ENCODE data around the gene HMCN2.

HMCN2 gene

DNA sequence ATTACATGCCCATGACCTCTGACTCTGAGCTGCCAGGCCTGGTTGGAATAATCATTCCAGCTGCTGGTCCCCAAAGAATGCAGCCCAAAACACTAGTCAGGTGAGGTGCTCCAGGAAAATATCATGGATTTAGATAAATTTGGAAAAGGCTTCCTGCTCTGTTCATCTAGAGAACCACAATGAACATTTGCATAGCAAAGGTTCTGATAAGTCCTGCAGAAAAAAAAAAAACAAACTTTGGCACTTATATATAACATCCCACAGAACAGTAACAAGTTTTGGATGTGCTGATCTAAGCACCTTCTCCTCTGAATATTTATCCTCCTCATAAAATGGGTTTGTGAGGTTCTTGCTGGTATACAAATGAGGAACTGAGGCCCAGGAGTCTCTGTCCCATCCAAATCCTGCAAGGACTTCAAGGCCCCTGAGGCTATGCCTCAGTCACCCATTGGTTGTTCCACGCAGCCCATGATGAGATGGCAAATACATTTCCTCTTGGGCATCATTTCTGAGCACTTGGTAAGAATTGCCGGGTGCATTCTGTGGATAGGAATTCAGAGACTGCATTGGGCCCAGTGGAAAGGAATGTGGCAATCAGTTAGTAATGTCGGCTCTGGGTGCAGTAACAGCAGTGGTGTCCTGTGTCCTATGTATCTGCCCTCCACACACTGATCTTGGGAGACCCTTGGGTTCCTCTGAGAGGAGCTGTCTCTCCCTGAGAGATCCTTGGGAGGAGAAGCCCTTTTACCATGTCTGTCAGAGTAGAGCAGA, 105.8 kb downstream of the HMCN2 start:
- DNase-seq: no peak

DNA sequence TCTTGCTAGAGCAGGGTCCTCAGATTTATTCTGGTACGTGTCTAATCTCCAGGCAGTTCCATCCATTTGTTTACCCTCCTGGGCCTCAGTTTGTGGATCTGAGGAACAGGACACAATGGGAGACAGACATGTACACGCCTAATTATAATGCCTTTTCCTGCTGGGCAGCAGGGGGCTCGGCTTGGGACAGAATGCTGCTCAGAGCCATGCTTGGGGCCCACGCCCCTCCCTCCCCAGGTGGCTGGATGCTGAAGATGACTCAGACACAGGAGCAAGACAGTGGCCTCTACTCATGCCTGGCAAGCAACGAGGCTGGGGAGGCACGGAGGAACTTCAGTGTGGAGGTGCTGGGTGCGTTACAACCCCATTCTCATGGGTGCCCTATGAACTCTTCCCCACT, 106.5 kb downstream of the HMCN2 start:
- DNase-seq: no peak

DNA sequence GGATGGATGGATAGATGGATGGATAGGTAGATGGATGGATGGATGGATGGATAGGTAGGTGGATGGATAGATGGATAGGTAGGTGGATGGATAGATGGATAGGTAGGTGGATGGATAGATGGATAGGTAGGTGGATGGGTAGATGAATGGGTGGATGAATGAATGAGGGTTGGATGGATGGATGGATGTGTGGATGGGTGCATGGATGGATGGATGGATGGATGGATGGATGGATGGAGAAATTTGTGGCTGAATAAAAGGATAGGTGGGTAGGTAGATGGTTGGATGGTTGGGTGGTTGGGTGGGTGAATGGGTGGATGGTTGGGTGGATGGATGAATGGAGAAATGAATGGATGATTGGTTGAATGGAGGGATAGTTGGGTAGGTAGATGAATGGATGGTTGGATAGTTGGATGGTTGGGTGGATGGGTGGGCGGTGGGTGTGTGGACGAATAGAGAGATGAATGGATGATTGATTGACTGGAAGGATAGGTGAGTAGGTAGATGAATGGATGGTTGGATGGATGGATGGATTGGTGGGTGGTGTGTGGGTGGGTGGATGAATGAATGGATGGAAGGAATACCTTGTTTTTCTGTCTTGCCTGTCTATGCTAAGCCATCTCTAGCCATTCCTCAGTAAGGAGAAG, 108.2 kb downstream of the HMCN2 start:
- no peak for DNase-seq

DNA sequence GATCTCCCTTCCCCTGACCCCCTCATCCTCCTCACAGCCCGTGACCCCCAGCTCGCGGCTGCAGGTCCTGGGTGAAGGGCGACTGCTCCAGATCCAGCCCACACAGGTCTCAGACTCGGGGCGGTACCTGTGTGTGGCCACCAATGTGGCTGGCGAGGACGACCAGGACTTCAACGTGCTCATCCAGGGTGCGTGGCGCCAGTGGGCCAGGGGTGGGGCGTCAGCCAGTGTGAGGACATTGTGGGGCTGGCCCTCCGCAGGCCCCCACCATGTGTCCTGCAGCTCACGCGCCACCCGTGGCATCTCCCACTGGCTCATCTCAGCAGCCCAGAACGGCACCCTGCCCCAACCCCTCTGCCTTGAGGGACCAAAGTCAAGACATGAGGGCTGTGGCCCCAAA, 112.1 kb downstream of the HMCN2 start:
- no peak for DNase-seq

DNA sequence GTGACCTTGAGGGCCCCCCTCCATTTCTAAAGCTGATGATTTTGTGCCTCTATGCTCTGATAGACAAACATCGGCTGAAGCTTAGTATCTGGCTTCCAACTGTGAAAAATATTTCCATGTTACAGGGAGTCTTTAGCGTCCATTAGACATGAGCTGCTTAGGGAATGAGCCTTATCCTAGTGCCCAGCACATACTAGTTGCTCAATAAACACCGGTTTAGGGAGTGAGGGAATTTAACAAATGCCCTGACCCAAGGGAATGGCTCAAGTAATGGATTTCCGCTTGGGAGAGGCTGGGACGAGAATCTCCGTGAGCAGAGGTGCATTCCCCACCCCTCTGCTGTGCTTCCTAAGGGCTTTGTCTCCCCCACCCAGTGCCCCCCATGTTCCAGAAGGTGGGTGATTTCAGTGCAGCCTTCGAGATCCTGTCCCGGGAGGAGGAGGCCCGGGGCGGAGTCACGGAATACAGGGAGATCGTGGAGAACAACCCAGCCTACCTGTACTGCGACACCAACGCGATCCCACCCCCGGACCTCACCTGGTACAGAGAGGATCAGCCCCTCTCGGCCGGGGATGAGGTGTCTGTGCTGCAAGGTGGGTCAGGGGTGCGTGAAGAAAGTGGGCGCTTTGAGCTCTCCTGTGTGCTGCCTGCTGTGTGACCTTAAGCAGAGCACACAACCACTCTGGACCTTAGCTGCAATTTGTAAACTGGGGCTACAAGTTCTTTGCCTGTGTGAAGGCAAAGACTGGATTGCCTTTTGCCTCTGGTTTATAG, 113.5 kb downstream of the HMCN2 start:
- no peak for DNase-seq

DNA sequence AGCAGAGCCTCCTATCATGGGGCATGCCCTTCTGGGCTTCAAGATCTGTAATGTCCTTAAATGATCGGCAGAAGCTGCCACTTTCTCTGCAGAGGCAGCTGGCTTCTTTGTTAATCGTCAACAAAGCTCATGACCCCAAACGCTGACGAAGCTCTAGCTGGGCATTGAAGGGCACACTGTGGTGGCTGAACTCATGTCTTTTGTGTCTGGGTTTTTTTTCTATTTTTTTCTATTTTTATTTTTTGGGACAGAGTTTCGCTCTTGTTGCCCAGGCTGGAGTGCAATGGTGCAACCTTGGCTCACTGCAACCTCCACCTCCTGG, 114.0 kb downstream of the HMCN2 start:
- DNase-seq: no peak

DNA sequence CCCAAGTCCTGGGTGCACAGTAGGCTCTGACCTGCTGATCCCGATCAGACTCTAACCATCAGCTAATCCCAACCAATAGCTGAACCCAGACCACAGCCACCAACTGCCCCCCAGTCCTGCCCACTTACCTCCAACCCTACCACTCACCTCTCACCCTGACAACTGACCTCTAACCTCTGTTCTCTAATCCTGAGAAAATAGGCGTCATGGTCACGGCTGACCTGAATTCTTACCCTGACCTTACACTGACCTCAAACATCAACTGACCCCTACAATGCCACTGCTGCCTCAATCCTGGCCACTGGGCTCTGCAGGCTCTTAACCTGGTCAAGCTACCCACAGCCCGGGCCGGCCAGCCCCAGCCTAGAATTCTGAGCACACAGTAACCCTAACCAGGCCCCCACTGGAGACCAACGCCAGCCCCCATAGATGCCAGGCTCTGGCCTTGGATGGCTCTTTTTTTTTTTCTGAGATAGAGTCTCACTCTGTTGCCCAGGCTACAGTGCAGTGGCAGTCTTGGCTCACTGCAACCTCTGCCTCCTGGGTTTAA, 115.4 kb downstream of the HMCN2 start:
- no peak for DNase-seq

DNA sequence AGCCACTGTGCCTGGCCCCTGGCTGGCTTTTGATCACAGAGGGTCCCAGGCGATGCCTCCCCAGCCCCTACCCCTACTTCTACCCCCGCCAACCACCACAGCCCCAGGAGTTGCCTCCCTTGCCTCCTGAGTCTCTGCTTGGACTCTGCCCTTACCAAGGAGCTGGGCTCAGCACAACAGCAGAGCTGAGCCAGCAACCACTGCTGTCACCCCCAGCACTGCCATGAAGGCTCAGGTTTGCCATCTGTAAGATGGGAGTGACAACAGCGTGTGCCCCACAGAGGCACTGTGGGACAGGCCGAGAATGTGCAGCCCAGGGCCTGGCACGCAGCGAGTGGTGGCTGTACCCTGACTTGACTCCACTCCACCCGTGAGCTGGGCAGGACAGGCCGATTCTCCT, 116.1 kb downstream of the HMCN2 start:
- no peak for DNase-seq

DNA sequence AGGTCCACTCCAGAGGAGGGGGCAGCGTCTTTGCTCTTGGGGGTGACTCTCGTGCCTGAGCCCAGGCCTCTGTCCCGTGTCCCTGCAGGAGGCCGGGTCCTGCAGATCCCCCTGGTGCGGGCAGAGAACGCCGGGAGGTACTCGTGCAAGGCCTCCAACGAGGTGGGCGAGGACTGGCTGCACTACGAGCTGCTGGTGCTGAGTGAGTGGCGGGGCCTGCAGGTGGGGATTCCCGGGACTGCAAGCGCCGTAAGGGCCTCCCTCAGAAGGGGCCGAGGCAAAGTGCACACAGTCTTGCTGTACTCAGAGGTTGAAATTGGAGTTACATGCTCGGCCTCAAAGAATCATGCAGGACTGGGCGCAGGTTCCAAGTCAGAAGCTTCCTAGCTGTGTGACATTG, 116.5 kb downstream of the HMCN2 start:
- no peak for DNase-seq

DNA sequence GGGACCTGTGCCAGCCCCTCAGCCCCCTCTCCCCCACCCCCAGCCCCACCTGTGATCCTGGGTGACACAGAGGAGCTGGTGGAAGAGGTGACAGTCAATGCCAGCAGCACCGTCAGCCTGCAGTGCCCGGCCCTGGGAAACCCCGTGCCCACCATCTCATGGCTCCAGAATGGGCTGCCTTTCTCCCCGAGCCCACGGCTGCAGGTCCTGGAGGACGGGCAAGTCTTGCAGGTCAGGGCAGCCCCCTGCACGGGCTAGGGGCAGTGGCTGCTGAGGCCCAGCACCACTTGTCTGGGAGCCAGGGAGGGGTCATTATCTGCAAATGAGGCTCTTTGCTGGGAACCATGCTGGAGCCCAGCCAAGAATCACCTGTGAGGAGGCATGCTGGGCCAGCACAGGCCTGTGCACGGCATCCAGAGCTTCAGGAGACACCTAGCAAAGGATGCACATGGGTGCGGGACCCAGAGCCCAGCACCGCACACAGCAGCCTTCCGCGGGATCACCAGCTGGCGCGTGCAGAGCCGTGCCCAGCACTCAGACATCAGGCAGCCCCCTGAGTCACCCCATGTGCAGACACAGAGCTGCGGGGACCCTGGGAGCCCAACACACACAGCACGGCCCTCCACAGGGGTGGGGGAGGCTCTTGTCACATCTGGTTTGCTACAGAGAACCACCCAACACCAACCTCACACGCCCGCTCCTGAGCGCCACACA, 117.2 kb downstream of the HMCN2 start:
- DNase-seq: no peak

DNA sequence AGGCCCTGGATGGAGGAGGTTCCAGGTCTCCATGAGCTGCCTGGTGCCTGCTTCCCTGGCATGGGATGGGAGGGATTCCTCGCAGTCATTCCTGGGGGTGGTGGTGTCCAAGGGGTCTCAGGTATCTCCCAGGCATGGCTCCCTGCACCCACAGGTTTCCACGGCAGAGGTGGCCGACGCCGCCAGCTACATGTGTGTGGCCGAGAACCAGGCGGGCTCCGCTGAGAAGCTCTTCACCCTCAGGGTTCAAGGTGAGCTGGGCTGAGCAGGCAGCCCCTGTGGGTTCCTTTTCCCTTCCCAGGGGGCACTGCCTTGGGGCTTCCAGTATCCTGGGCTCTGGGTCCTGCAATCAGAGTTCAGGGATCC, 117.8 kb downstream of the HMCN2 start:
- no peak for DNase-seq

DNA sequence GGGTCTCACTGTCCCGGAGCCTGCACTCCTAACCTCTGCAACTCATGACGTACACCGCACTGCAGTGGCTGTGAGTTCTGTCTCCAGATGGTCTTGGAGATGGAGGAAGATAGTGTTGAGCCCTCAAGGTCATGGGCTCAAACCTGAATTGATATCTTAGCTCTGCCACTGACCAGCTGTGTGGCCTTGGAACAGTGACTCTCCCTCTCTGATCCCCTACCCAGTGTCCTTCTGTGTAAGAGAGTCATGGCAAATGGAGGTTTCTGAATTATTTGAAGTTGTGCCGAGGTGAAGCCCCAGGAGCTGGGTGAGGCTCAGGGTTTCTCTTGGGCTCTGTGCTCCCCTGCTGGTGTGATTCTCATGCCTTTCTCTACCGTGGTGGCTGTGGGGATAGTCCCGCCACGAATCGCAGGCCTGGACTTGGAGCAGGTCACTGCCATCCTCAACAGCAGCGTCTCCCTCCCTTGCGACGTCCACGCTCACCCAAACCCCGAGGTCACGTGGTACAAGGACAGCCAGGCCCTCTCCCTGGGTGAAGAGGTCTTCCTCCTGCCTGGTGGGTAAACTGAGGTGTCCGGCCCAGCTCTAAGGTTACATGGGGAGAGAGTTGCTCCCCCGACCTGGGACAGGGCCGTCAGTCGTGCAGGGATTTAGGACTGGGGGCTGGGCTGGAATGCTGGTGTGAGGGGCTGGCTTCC, 118.6 kb downstream of the HMCN2 start:
- no peak for DNase-seq

DNA sequence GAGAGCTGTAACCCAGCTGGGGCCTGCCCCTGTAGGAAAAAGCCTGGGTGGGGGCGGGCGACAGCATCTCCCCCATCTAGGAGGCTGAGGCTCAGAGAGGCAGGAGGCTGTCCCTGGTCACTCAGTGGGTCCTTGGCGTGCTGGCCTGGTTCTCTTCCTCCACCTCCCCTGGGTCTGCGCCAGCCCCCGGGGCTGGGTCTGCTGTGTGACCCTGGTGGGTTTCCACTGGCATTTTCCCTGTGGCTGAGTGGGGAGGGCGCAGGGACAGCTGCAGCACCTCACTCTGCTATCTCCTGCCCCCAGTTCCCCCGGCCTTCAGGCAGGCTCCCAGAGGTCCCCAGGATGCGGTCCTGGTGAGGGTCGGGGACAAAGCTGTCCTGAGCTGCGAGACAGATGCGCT, 119.7 kb downstream of the HMCN2 start:
- no peak for DNase-seq

DNA sequence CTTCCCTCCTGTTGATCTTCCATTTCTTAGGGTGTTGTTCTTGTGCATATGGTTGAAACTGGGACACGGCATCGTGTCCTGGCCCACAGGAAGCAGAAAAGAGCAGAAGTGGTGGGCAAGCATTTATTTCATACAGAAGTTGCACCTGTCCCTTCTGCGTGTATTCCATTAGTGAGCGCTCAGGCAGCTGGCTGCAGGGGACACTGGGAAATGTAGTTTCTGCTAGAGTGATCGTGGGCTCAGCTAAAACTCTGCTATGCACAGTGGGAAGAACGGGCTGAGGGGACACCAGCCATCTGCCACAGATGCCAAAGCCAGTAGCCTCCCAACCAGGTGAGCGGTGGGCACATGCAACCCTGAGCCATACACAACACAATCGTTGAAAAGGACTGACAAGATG, 121.8 kb downstream of the HMCN2 start:
- no peak for DNase-seq

DNA sequence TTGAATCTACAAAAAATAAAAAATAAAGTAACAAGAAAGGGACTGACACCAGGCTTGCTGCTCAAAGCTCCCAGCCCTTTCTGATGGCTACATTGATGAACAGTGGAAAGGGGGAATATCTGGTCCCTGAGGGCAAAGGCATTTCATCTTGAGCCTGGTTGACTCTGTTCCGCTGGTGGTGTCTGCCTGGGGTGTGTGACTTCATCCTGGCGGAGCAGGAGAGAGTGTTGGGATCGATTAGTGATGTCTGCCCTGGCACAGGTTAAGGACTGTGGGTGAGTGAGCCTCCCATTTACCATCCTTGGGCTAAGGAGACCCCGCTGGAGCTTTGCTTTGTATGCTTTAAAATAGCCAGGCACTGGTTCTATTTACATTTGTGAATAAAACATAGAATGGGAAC, 122.3 kb downstream of the HMCN2 start:
- no peak for DNase-seq

DNA sequence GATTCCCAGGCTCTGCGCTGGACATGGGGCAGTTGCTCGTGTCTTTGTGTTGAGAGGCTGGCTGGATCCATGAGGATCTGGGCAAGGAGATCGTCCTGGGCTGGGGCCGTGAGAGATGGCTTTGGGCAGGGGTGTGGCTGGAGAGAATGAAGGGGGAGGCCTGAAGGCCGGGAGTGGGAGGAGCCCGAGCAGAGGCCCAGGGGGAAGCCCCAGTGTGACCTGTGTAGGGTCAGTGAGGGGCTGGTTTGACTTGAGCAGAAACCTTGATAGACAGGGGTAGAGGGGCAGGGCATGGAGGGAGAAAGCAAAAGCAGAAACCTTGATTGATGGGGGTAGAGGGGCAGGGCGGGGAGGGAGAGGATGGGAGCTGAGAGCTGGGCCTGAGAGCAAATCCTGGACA, 124.8 kb downstream of the HMCN2 start:
- DNase-seq: no peak

DNA sequence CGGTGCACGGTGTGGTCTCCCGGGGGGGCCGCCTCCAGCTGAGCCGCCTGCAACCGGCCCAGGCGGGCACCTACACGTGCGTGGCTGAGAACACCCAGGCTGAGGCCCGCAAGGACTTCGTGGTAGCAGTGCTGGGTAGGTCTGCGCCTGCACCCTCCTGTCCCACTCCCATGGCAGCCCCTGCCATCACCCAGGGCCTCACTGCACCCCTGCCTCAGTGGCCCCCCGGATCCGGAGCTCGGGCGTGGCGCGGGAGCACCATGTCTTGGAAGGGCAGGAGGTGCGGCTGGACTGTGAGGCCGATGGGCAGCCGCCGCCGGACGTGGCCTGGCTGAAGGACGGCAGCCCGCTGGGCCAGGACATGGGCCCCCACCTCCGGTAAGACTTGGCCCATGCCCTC, 125.4 kb downstream of the HMCN2 start:
- no peak for DNase-seq

DNA sequence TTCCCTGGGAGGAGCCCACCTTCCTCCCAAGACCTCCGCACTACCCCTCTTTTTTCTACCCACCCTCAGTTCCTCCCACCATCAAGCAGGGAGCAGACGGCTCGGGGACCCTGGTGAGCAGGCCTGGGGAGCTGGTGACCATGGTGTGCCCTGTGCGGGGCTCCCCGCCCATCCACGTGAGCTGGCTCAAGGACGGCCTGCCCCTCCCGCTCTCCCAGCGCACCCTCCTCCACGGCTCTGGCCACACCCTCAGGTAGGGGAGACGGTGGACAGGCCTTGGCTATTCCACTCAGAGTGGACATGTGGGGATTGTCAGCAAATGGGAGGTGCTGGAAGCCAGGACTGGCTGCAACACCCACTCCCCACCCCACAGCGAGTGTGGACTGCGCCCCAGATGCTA, 126.3 kb downstream of the HMCN2 start:
- DNase-seq: no peak

DNA sequence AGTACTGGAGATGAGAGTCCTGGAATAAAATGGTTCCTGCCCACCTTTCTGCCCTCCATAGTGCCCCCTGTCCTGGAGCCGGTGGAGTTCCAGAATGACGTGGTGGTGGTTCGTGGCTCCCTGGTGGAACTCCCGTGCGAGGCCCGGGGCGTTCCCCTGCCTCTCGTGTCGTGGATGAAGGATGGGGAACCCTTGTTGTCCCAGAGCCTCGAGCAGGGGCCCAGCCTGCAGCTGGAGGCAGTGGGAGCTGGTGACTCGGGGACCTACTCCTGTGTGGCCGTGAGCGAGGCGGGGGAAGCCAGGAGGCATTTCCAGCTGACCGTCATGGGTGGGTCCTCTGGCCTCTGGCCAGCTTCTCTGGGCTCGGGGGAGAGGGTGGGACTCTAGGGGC, 128.1 kb downstream of the HMCN2 start:
- no peak for DNase-seq

DNA sequence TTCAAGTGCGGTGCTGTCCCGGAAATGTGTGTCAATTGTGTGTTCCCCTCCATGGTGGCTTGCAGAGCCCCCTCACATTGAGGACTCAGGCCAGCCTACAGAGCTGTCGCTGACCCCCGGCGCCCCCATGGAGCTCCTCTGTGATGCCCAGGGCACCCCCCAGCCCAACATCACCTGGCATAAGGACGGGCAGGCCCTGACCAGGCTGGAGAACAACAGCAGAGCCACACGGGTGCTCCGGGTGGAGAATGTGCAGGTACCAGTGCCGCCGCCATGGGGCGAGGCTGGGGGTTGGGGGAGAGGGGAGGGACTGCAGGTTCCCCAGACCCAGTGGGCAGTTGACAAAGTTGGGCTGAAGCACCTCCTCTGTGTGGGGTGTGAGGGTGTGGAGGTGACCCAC, 128.8 kb downstream of the HMCN2 start:
- no peak for DNase-seq

DNA sequence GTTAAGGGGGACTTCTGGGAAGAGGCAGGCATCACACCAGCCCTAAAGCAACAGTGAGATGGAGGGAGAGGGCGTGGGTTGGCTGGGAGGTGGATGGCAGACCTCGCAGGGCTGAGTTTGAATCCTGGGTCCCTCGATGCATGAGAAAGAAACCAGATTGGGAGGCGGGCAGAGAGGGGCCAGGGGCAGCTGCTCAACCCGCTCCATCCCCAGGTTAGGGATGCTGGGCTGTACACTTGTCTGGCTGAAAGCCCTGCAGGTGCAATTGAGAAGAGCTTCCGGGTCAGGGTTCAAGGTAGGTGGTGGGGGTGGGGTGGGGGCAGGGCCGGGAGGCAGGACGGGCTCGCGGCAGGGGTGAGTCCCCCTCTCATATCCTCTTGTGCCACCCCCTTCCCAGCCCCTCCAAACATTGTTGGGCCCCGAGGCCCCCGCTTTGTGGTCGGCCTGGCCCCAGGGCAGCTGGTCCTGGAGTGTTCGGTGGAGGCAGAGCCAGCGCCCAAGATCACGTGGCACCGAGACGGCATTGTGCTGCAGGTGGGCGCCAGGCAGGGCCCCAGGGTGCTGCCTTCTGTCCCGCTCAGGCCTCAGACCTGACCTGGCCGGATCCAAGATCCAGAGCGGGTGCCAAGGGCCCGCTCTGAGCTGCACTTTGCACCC, 129.4 kb downstream of the HMCN2 start:
- DNase-seq: no peak

DNA sequence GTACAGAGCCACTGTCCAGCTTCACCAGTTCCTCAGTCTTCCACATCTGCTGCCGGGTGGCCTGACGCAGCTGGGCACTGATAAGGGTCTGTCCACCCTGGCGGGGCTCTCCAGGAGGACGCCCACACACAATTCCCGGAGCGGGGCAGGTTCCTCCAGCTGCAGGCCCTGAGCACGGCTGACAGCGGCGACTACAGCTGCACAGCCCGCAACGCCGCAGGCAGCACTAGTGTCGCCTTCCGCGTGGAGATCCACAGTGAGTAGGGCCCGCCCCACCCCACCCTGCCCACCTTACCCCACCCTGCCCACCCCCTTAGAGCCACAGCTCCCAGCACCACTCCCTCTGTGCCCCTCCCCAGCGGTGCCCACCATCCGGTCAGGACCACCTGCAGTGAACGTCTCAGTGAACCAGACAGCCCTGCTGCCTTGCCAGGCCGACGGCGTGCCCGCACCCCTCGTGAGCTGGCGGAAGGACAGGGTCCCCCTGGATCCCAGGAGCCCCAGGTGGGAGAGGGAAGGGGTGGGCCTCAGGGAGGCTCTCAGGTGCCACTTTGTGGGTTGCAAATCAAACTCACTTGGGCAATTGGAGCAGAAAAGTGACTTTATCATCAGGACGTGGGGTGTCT, 130.4 kb downstream of the HMCN2 start:
- no peak for DNase-seq
